Measurements from ENCODE around the gene COLEC11. TPM values are rescaled to one million over a fixed set of nuclear protein-coding genes. Genes with fewer than 3 reads are reported as not detected.

The COLEC11 gene
- total and polyA plus RNA-seq, 2 of the 13 experiments (the other 11 are each of a cell fraction or from before 2014, with no cell fraction given): 1.5 to 3.0 TPM

DNA sequence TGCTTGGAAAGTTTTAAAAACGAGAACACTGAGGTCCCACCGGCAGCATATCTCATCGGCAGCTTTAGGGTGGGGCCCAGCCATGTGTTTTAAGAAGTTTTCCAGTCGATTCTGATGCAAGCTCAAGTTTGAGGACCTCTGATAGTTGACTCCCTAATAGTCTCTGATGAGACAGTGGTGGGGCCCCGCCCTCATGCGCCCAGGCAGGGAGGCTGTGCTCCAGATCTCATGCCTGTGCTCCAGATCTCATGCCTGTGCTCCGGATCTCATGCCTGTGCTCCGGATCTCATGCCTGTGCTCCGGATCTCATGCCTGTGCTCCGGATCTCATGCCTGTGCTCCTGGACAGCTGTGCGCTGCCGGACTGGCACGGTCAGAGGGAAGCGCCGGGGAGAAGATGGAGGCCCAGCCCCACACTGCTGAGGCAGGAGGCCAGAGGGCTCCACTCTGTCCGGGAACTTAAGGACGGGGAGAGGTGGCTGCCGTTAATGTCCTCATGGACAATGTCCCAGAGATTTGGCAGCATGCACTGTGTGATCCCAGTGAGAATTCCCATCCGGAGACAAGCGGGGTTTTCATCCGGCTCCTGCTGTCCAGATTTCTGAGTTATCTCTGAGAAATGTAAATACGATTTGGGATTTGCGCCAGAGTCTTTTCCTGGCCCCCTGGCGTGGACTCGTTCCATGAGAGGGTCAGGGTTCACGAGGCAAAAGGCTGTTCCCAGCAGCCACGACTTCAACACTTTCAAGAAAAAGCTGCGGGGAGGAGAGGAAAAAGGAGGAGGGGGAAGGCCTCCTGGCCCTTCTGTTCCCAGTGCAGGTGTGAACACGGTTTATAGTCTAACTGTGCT is 9.4 kb upstream of the COLEC11 start (continued):
- TF ChIP-seq, protein P1, sequence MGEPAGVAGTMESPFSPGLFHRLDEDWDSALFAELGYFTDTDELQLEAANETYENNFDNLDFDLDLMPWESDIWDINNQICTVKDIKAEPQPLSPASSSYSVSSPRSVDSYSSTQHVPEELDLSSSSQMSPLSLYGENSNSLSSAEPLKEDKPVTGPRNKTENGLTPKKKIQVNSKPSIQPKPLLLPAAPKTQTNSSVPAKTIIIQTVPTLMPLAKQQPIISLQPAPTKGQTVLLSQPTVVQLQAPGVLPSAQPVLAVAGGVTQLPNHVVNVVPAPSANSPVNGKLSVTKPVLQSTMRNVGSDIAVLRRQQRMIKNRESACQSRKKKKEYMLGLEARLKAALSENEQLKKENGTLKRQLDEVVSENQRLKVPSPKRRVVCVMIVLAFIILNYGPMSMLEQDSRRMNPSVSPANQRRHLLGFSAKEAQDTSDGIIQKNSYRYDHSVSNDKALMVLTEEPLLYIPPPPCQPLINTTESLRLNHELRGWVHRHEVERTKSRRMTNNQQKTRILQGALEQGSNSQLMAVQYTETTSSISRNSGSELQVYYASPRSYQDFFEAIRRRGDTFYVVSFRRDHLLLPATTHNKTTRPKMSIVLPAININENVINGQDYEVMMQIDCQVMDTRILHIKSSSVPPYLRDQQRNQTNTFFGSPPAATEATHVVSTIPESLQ (CRISPR knock-in tag; conservative IDR thresholded peaks at IDR 0.05): no peak
- TF ChIP-seq, protein P2, sequence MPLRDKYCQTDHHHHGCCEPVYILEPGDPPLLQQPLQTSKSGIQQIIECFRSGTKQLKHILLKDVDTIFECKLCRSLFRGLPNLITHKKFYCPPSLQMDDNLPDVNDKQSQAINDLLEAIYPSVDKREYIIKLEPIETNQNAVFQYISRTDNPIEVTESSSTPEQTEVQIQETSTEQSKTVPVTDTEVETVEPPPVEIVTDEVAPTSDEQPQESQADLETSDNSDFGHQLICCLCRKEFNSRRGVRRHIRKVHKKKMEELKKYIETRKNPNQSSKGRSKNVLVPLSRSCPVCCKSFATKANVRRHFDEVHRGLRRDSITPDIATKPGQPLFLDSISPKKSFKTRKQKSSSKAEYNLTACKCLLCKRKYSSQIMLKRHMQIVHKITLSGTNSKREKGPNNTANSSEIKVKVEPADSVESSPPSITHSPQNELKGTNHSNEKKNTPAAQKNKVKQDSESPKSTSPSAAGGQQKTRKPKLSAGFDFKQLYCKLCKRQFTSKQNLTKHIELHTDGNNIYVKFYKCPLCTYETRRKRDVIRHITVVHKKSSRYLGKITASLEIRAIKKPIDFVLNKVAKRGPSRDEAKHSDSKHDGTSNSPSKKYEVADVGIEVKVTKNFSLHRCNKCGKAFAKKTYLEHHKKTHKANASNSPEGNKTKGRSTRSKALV (CRISPR knock-in tag; IDR thresholded peaks at IDR 0.05): peak; percentile 88; the same call in 1 of the 2 replicates
- TF ChIP-seq, protein P3, sequence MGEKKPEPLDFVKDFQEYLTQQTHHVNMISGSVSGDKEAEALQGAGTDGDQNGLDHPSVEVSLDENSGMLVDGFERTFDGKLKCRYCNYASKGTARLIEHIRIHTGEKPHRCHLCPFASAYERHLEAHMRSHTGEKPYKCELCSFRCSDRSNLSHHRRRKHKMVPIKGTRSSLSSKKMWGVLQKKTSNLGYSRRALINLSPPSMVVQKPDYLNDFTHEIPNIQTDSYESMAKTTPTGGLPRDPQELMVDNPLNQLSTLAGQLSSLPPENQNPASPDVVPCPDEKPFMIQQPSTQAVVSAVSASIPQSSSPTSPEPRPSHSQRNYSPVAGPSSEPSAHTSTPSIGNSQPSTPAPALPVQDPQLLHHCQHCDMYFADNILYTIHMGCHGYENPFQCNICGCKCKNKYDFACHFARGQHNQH (CRISPR knock-in tag; IDR thresholded peaks at IDR 0.05): peak; percentile 92
- TF ChIP-seq ERF (CRISPR knock-in tag; IDR thresholded peaks at IDR 0.05) (no peak), HDAC1 (CRISPR knock-in tag; IDR thresholded peaks at IDR 0.05) (no peak; the same call in 1 of the 2 replicates), ZNF274 (CRISPR knock-in tag; IDR thresholded peaks at IDR 0.05) (peak; percentile 59; the same call in 1 of the 2 replicates), ZNF331 (CRISPR knock-in tag; IDR thresholded peaks at IDR 0.05) (peak; percentile 11; the same call in 1 of the 2 replicates), IRX3 (CRISPR knock-in tag; IDR thresholded peaks at IDR 0.05; ENCODE audit: borderline replicate concordance, low read depth) (no peak), FOXO1 (CRISPR knock-in tag; IDR thresholded peaks at IDR 0.05) (0 out of 2 replicates have a peak, but pooled peaks have one; percentile 7), ZKSCAN1 (IDR thresholded peaks at IDR 0.05; ENCODE audit: low read length) (no peak)
- TF ChIP-seq, protein P4, sequence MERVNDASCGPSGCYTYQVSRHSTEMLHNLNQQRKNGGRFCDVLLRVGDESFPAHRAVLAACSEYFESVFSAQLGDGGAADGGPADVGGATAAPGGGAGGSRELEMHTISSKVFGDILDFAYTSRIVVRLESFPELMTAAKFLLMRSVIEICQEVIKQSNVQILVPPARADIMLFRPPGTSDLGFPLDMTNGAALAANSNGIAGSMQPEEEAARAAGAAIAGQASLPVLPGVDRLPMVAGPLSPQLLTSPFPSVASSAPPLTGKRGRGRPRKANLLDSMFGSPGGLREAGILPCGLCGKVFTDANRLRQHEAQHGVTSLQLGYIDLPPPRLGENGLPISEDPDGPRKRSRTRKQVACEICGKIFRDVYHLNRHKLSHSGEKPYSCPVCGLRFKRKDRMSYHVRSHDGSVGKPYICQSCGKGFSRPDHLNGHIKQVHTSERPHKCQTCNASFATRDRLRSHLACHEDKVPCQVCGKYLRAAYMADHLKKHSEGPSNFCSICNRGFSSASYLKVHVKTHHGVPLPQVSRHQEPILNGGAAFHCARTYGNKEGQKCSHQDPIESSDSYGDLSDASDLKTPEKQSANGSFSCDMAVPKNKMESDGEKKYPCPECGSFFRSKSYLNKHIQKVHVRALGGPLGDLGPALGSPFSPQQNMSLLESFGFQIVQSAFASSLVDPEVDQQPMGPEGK (CRISPR knock-in tag; IDR thresholded peaks at IDR 0.05): peak; percentile 80
- TF ChIP-seq, protein P5, sequence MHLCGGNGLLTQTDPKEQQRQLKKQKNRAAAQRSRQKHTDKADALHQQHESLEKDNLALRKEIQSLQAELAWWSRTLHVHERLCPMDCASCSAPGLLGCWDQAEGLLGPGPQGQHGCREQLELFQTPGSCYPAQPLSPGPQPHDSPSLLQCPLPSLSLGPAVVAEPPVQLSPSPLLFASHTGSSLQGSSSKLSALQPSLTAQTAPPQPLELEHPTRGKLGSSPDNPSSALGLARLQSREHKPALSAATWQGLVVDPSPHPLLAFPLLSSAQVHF (CRISPR knock-in tag; IDR thresholded peaks at IDR 0.05): no peak
- TF ChIP-seq, protein P6, sequence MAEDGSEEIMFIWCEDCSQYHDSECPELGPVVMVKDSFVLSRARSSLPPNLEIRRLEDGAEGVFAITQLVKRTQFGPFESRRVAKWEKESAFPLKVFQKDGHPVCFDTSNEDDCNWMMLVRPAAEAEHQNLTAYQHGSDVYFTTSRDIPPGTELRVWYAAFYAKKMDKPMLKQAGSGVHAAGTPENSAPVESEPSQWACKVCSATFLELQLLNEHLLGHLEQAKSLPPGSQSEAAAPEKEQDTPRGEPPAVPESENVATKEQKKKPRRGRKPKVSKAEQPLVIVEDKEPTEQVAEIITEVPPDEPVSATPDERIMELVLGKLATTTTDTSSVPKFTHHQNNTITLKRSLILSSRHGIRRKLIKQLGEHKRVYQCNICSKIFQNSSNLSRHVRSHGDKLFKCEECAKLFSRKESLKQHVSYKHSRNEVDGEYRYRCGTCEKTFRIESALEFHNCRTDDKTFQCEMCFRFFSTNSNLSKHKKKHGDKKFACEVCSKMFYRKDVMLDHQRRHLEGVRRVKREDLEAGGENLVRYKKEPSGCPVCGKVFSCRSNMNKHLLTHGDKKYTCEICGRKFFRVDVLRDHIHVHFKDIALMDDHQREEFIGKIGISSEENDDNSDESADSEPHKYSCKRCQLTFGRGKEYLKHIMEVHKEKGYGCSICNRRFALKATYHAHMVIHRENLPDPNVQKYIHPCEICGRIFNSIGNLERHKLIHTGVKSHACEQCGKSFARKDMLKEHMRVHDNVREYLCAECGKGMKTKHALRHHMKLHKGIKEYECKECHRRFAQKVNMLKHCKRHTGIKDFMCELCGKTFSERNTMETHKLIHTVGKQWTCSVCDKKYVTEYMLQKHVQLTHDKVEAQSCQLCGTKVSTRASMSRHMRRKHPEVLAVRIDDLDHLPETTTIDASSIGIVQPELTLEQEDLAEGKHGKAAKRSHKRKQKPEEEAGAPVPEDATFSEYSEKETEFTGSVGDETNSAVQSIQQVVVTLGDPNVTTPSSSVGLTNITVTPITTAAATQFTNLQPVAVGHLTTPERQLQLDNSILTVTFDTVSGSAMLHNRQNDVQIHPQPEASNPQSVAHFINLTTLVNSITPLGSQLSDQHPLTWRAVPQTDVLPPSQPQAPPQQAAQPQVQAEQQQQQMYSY (CRISPR knock-in tag; IDR thresholded peaks at IDR 0.05): peak; percentile 94
- TF ChIP-seq, protein P7, sequence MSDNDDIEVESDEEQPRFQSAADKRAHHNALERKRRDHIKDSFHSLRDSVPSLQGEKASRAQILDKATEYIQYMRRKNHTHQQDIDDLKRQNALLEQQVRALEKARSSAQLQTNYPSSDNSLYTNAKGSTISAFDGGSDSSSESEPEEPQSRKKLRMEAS (IDR thresholded peaks at IDR 0.05): peak; percentile 41
